ENCODE results near the gene RFNG. TPM values are rescaled to one million over a fixed set of nuclear protein-coding genes. Genes with fewer than 3 reads are reported as not detected.
A peak's percentile ranks its signal among the peaks of the same experiment; 100 is the strongest.

The RFNG gene
- total and polyA plus RNA-seq, 2 of the 13 experiments (the other 11 are each of a cell fraction or from before 2014, with no cell fraction given), result 61.4 to 64.0 TPM

DNA sequence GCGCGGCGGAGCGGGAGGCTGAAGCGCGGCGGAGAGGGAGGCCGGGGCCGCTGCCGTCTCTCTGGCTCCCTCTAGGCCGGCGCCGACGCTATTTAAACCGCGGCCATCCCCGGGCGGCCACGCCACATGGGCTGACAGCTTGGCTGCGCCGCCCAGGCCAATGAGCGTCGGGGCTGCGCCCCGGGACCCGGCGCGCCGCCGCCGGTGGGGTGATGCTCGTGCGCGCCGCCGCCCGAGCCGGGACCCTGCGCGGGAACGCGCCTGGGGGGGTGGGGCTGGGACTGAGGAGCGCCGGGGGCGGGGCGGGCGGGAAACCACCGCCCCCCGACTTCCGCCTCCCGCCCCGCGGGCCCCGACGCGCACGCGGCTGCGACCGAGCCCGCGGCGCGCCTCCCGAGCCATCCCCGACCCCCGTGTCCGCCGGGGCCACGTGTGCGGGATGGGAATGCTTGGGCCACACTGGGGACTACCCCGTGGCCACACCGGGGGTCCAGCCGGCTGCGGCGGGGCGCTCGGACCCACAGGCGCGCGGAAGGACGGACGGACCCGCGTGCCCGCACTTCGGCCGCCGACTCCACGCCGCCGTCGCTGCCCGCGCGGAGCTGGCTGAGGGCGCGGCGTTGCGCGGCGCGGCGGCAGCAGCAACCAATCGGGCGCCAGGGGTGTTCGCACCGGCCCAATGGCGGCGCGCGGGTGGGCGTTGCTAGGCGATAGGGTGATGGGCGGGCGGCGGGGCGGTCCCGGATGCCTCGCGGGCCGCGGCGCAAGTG lies 46.7 kb upstream of the RFNG start, which contains the start of gene FASN (continued):
- TF ChIP-seq, protein P1, sequence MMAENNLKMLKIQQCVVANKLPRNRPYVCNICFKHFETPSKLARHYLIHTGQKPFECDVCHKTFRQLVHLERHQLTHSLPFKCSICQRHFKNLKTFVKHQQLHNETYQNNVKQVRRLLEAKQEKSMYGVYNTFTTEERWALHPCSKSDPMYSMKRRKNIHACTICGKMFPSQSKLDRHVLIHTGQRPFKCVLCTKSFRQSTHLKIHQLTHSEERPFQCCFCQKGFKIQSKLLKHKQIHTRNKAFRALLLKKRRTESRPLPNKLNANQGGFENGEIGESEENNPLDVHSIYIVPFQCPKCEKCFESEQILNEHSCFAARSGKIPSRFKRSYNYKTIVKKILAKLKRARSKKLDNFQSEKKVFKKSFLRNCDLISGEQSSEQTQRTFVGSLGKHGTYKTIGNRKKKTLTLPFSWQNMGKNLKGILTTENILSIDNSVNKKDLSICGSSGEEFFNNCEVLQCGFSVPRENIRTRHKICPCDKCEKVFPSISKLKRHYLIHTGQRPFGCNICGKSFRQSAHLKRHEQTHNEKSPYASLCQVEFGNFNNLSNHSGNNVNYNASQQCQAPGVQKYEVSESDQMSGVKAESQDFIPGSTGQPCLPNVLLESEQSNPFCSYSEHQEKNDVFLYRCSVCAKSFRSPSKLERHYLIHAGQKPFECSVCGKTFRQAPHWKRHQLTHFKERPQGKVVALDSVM (CRISPR knock-in tag; IDR thresholded peaks at IDR 0.05), result peak; percentile 86
- TF ChIP-seq NCOA1 (CRISPR knock-in tag; IDR thresholded peaks at IDR 0.05), result no peak
- TF ChIP-seq ZNF451 (CRISPR knock-in tag; IDR thresholded peaks at IDR 0.05), result peak; percentile 49
- TF ChIP-seq CCAR2 (optimal IDR thresholded peaks at IDR 0.05; ENCODE audit: low read depth, low read length), result no peak
- TF ChIP-seq MAZ (IDR thresholded peaks at IDR 0.05; ENCODE audit: borderline replicate concordance, low read depth, low read length), result peak; percentile 60
- peak; percentile 96 for TF ChIP-seq MAZ (CRISPR knock-in tag; IDR thresholded peaks at IDR 0.05; ENCODE audit: low read depth)
- TF ChIP-seq ZNF83 (CRISPR knock-in tag; IDR thresholded peaks at IDR 0.05; ENCODE audit: borderline replicate concordance), result no peak
- TF ChIP-seq, protein P2, sequence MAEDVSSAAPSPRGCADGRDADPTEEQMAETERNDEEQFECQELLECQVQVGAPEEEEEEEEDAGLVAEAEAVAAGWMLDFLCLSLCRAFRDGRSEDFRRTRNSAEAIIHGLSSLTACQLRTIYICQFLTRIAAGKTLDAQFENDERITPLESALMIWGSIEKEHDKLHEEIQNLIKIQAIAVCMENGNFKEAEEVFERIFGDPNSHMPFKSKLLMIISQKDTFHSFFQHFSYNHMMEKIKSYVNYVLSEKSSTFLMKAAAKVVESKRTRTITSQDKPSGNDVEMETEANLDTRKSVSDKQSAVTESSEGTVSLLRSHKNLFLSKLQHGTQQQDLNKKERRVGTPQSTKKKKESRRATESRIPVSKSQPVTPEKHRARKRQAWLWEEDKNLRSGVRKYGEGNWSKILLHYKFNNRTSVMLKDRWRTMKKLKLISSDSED (CRISPR knock-in tag; IDR thresholded peaks at IDR 0.05), result peak; percentile 80; the same call in 1 of the 2 replicates
- TF ChIP-seq DMAP1 (CRISPR knock-in tag; IDR thresholded peaks at IDR 0.05), result peak; percentile 65; the same call in 1 of the 2 replicates
- TF ChIP-seq NBN (conservative IDR thresholded peaks at IDR 0.05), result no peak
- TF ChIP-seq XRCC5 (optimal IDR thresholded peaks at IDR 0.05; ENCODE audit: low read length), result no peak
- TF ChIP-seq, protein P3, sequence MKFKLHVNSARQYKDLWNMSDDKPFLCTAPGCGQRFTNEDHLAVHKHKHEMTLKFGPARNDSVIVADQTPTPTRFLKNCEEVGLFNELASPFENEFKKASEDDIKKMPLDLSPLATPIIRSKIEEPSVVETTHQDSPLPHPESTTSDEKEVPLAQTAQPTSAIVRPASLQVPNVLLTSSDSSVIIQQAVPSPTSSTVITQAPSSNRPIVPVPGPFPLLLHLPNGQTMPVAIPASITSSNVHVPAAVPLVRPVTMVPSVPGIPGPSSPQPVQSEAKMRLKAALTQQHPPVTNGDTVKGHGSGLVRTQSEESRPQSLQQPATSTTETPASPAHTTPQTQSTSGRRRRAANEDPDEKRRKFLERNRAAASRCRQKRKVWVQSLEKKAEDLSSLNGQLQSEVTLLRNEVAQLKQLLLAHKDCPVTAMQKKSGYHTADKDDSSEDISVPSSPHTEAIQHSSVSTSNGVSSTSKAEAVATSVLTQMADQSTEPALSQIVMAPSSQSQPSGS (CRISPR knock-in tag; IDR thresholded peaks at IDR 0.05), result peak; percentile 33; the same call in 1 of the 2 replicates
- TF ChIP-seq ZSCAN31 (CRISPR knock-in tag; IDR thresholded peaks at IDR 0.05; ENCODE audit: low read depth), result peak; percentile 80; the same call in 1 of the 2 replicates
- TF ChIP-seq ARNTL (CRISPR knock-in tag; IDR thresholded peaks at IDR 0.05), result no peak
- TF ChIP-seq SMAD1 (CRISPR knock-in tag; IDR thresholded peaks at IDR 0.05; ENCODE audit: borderline replicate concordance, low read depth), result peak; percentile 9; the same call in 1 of the 2 replicates
- TF ChIP-seq, protein P4, sequence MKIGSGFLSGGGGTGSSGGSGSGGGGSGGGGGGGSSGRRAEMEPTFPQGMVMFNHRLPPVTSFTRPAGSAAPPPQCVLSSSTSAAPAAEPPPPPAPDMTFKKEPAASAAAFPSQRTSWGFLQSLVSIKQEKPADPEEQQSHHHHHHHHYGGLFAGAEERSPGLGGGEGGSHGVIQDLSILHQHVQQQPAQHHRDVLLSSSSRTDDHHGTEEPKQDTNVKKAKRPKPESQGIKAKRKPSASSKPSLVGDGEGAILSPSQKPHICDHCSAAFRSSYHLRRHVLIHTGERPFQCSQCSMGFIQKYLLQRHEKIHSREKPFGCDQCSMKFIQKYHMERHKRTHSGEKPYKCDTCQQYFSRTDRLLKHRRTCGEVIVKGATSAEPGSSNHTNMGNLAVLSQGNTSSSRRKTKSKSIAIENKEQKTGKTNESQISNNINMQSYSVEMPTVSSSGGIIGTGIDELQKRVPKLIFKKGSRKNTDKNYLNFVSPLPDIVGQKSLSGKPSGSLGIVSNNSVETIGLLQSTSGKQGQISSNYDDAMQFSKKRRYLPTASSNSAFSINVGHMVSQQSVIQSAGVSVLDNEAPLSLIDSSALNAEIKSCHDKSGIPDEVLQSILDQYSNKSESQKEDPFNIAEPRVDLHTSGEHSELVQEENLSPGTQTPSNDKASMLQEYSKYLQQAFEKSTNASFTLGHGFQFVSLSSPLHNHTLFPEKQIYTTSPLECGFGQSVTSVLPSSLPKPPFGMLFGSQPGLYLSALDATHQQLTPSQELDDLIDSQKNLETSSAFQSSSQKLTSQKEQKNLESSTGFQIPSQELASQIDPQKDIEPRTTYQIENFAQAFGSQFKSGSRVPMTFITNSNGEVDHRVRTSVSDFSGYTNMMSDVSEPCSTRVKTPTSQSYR (CRISPR knock-in tag; IDR thresholded peaks at IDR 0.05; ENCODE audit: borderline replicate concordance), result peak; percentile 50
- TF ChIP-seq EZH2 (conservative IDR thresholded peaks at IDR 0.05; ENCODE audit: low read depth, low read length), result no peak
- no peak for TF ChIP-seq KLF9 (CRISPR knock-in tag; IDR thresholded peaks at IDR 0.05; ENCODE audit: low read depth)
- TF ChIP-seq, protein P5, sequence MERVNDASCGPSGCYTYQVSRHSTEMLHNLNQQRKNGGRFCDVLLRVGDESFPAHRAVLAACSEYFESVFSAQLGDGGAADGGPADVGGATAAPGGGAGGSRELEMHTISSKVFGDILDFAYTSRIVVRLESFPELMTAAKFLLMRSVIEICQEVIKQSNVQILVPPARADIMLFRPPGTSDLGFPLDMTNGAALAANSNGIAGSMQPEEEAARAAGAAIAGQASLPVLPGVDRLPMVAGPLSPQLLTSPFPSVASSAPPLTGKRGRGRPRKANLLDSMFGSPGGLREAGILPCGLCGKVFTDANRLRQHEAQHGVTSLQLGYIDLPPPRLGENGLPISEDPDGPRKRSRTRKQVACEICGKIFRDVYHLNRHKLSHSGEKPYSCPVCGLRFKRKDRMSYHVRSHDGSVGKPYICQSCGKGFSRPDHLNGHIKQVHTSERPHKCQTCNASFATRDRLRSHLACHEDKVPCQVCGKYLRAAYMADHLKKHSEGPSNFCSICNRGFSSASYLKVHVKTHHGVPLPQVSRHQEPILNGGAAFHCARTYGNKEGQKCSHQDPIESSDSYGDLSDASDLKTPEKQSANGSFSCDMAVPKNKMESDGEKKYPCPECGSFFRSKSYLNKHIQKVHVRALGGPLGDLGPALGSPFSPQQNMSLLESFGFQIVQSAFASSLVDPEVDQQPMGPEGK (CRISPR knock-in tag; IDR thresholded peaks at IDR 0.05), result peak; percentile 25; the same call in 1 of the 2 replicates
- TF ChIP-seq WIZ (CRISPR knock-in tag; IDR thresholded peaks at IDR 0.05), result no peak
